HG02852 (cell line): Measurements from ENCODE around the gene GNAI3.
"Not testable (repeated sequence)": the region's sequence is repeated elsewhere in the genome, so short reads cannot be mapped to it uniquely, and the experiment has no call there.

ENCODE experiments used
- ATAC-seq: cut with Tn5 transposase; IDR thresholded peaks from one replicate; pipeline ENCODE4 v1.9.1; 2021; ENCODE audit warnings: mild to moderate bottlenecking, moderate library complexity; ENCODE audit not compliant: unreplicated experiment

Gene GNAI3

GRCh38 chr1:109657970-109658369 lies 109.6 kb downstream of the GNAI3 start:
- no peak for ATAC-seq

GRCh38 chr1:109658533-109659042 lies 110.2 kb downstream of the GNAI3 start:
- ATAC-seq: no peak

- ATAC-seq: no peak
Observed at GRCh38 chr1:109659145-109659544, 110.7 kb downstream of the GNAI3 start.

- ATAC-seq: no peak
Observed at GRCh38 chr1:109659997-109660690, 111.7 kb downstream of the GNAI3 start.

GRCh38 chr1:109660691-109661026 lies 112.2 kb downstream of the GNAI3 start:
- not testable (repeated sequence) for ATAC-seq

GRCh38 chr1:109661391-109661790 lies 113.0 kb downstream of the GNAI3 start:
- ATAC-seq: no peak

- ATAC-seq: no peak
Observed at GRCh38 chr1:109664671-109665070, 116.3 kb downstream of the GNAI3 start.

GRCh38 chr1:109667452-109668122 lies 119.2 kb downstream of the GNAI3 start, which contains the start of gene GSTM2:
GSTM2 (plus strand) TSS chr1:109668057; CDS start chr1:109668116, 59 bp downstream.
- ATAC-seq: peak; percentile 95
